Astrocyte of the cerebellum (primary cell): ENCODE data around the gene CTDSPL2.

Experiments
- DNase-seq: peaks from one replicate; pipeline ENCODE4 v3.0.0-alpha.2; 2011; ENCODE audit warnings: low read depth
- H3K4me3 ChIP-seq: 2 replicates; pipeline ENCODE4 v1.5.1; 2011; ENCODE audit warnings: mild to moderate bottlenecking, low read depth, low read length, moderate library complexity
- in situ Hi-C: cut with HindIII; loops from 2 replicates; pipeline ENCODE4 v1.10.0; 2017; ENCODE audit warnings: low sequenced_read_pairs
- TF ChIP-seq, protein P1 (sequence below): IDR thresholded peaks from 2 replicates; pipeline ENCODE4 v1.5.1; 2012; ENCODE audit warnings: low read length, low read depth, moderate library complexity, mild to moderate bottlenecking; ENCODE audit errors: missing control alignments

CTDSPL2 gene

DNA sequence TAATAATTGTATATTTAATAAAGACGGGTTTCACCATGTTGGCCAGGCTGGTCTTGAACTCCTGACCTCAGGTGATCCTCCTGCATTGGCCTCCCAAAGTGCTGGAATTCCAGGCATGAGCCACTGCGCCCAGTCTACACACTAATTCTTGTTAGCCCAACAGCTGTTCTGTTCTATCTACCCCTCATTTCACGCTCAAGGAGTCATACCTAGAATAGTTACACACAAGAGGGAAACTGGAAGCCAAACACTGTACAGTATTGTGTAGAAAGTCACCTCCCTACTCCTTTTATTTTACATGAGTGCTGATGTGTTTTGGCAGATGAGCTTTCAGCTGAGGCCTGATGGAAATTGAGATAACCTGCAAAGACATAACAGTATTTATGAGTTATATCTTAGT lies 13.4 kb upstream of the CTDSPL2 start:
- TF ChIP-seq, protein P1, sequence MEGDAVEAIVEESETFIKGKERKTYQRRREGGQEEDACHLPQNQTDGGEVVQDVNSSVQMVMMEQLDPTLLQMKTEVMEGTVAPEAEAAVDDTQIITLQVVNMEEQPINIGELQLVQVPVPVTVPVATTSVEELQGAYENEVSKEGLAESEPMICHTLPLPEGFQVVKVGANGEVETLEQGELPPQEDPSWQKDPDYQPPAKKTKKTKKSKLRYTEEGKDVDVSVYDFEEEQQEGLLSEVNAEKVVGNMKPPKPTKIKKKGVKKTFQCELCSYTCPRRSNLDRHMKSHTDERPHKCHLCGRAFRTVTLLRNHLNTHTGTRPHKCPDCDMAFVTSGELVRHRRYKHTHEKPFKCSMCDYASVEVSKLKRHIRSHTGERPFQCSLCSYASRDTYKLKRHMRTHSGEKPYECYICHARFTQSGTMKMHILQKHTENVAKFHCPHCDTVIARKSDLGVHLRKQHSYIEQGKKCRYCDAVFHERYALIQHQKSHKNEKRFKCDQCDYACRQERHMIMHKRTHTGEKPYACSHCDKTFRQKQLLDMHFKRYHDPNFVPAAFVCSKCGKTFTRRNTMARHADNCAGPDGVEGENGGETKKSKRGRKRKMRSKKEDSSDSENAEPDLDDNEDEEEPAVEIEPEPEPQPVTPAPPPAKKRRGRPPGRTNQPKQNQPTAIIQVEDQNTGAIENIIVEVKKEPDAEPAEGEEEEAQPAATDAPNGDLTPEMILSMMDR = no peak
- no peak overlapping the region for H3K4me3 ChIP-seq
- in situ Hi-C loops = no loop called here
- no peak for DNase-seq

GRCh38 chr15:44427756-44428724 lies 611 bp downstream of the CTDSPL2 start:
- in situ Hi-C loops = no loop called here
- peak overlapping the region; percentile 85 for H3K4me3 ChIP-seq
- peak; percentile 18 for DNase-seq
- TF ChIP-seq, protein P1 = no peak

GRCh38 chr15:44435893-44436667 lies 8.7 kb downstream of the CTDSPL2 start:
- in situ Hi-C loops = no loop called here
- DNase-seq = no peak
- H3K4me3 ChIP-seq = no peak overlapping the region
- TF ChIP-seq, protein P1 = no peak

- TF ChIP-seq, protein P1 = no peak
These were observed 11.0 kb downstream of the CTDSPL2 start for GRCh38 chr15:44438402-44438801.

GRCh38 chr15:44441095-44441501 lies 13.7 kb downstream of the CTDSPL2 start:
- in situ Hi-C loops = no loop called here
- TF ChIP-seq, protein P1 = no peak
- no peak overlapping the region for H3K4me3 ChIP-seq
- DNase-seq = no peak

More at GRCh38 chr15:44438402-44438801, 11.0 kb downstream of the CTDSPL2 start:
- no peak overlapping the region for H3K4me3 ChIP-seq
- in situ Hi-C loops = no loop called here
- no peak for DNase-seq

GRCh38 chr15:44443515-44443914 lies 16.1 kb downstream of the CTDSPL2 start:
- H3K4me3 ChIP-seq = no peak overlapping the region
- DNase-seq = no peak
- TF ChIP-seq, protein P1 = no peak
- in situ Hi-C loops = no loop called here
